OCI-LY3 (cell line): Measurements from ENCODE around the gene PPP2R2C.

ENCODE experiments used
- EZH2phosphoT487 ChIP-seq: fragments of 200-600 bp; shearing (Covaris generic); IDR thresholded peaks from 2 replicates; pipeline ENCODE4 v1.6.1; 2018; ENCODE audit warnings: antibody characterized with exemption, mixed run types, low read depth
- TF ChIP-seq, protein P1 (sequence below): fragments of 200-600, 300-600 bp; sonication (generic); IDR thresholded peaks from 2 replicates; pipeline ENCODE4 v1.5.1; 2014; ENCODE audit warnings: antibody characterized with exemption, low read length, low read depth

DNA sequence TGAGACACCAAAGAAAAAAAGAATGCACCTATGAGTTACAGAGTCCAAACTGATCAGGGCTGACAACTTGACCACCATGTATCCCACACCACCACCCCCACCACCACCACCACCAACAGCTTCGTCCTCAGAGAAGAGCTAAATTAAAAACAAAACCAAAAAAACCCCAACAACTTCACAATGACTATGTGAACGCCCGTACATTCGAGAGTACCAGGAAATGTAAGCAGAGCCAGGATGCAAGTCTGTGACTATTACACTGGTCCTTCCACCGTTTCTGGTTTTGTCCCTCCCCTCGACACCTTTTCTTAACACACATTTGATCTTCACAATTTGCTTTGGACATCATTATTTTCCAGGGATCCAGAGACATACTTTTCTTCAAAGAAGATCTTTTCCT lies 151.8 kb downstream of the PPP2R2C start:
- TF ChIP-seq, protein P1, sequence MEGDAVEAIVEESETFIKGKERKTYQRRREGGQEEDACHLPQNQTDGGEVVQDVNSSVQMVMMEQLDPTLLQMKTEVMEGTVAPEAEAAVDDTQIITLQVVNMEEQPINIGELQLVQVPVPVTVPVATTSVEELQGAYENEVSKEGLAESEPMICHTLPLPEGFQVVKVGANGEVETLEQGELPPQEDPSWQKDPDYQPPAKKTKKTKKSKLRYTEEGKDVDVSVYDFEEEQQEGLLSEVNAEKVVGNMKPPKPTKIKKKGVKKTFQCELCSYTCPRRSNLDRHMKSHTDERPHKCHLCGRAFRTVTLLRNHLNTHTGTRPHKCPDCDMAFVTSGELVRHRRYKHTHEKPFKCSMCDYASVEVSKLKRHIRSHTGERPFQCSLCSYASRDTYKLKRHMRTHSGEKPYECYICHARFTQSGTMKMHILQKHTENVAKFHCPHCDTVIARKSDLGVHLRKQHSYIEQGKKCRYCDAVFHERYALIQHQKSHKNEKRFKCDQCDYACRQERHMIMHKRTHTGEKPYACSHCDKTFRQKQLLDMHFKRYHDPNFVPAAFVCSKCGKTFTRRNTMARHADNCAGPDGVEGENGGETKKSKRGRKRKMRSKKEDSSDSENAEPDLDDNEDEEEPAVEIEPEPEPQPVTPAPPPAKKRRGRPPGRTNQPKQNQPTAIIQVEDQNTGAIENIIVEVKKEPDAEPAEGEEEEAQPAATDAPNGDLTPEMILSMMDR, result no peak
- no peak for TF ChIP-seq EZH2phosphoT487
